Thyroid gland (tissue), 4 donors: ENCODE measurements around the gene PPP1CB.
"Not testable (repeated sequence)": the region's sequence is repeated elsewhere in the genome, so short reads cannot be mapped to it uniquely, and the experiment has no call there.

ENCODE experiments used
- POLR2A ChIP-seq, 2 donors: fragments of 450-650 bp; IDR thresholded peaks; one replicate each; pipeline ENCODE4 v1.6.1; 2017; ENCODE audit warnings: antibody characterized with exemption in 2 of 2, mild to moderate bottlenecking in 2 of 2, moderate library complexity in 1 of 2
- TF ChIP-seq, protein P1 (sequence below), 6 experiments: fragments of 200-600 bp in 3 of 6; fragments of 450-650 bp in 3 of 6; sonication (generic) in 3 of 6; IDR thresholded peaks; one replicate each; pipeline ENCODE4 v1.5.1; 2016 to 2019; ENCODE audit warnings: antibody characterized with exemption in 6 of 6, mild to moderate bottlenecking in 2 of 6, inconsistent platforms in 1 of 6, moderate library complexity in 1 of 6

DNA sequence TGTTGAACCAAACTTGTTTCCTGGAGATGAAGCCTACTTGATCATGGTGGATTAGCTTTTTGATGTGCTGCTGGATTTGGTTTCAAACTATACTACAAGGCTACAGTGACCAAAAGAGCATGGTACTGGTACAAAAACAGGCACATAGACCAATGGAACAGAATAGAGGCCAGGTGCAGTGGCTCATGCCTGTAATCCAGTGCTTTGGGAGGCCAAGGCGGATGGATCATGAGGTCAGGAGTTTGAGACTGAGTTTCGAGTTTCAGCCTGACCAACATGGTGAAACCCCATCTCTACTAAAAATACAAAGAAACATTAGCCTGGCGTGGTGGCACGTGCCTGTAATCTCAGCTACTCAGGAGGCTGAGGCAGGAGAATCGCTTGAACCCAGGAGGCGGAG lies 9.0 kb upstream of the PPP1CB start:
- TF ChIP-seq, protein P1, sequence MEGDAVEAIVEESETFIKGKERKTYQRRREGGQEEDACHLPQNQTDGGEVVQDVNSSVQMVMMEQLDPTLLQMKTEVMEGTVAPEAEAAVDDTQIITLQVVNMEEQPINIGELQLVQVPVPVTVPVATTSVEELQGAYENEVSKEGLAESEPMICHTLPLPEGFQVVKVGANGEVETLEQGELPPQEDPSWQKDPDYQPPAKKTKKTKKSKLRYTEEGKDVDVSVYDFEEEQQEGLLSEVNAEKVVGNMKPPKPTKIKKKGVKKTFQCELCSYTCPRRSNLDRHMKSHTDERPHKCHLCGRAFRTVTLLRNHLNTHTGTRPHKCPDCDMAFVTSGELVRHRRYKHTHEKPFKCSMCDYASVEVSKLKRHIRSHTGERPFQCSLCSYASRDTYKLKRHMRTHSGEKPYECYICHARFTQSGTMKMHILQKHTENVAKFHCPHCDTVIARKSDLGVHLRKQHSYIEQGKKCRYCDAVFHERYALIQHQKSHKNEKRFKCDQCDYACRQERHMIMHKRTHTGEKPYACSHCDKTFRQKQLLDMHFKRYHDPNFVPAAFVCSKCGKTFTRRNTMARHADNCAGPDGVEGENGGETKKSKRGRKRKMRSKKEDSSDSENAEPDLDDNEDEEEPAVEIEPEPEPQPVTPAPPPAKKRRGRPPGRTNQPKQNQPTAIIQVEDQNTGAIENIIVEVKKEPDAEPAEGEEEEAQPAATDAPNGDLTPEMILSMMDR (IDR thresholded peaks at IDR 0.05): not testable (repeated sequence)
- TF ChIP-seq POLR2A (IDR thresholded peaks at IDR 0.05): not testable (repeated sequence)
